Effector memory CD4-positive, alpha-beta T cell (primary cell): ENCODE measurements around the gene ZDHHC11B.
"Not testable (repeated sequence)": the region's sequence is repeated elsewhere in the genome, so short reads cannot be mapped to it uniquely, and the experiment has no call there.

Experiments used
- DNase-seq, 3 donors: peaks; one replicate each; pipeline ENCODE4 v3.0.0-alpha.2; 2020
- H3K27ac ChIP-seq: 2 replicates; pipeline ENCODE4 v1.7.0; 2013; ENCODE audit warnings: mild to moderate bottlenecking, low read length, moderate library complexity; ENCODE audit not compliant: insufficient read depth, poor library complexity, severe bottlenecking
- H3K27me3 ChIP-seq: replicated peaks from 2 replicates; pipeline ENCODE4 v1.7.0; 2013; ENCODE audit warnings: mild to moderate bottlenecking, low read length; ENCODE audit not compliant: insufficient read depth, control insufficient read depth, poor library complexity, severe bottlenecking
- H3K36me3 ChIP-seq: 2 replicates; pipeline ENCODE4 v1.7.0; 2013; ENCODE audit warnings: mild to moderate bottlenecking, low read length, moderate library complexity; ENCODE audit not compliant: control insufficient read depth, insufficient read depth
- H3K4me1 ChIP-seq: 2 replicates; pipeline ENCODE4 v1.7.0; 2013; ENCODE audit warnings: low read length, mild to moderate bottlenecking; ENCODE audit not compliant: control insufficient read depth, insufficient read depth, poor library complexity, severe bottlenecking
- H3K4me3 ChIP-seq: 2 replicates; pipeline ENCODE4 v1.7.0; 2013; ENCODE audit warnings: low read length, low read depth, mild to moderate bottlenecking; ENCODE audit not compliant: insufficient read depth, poor library complexity, severe bottlenecking
- H3K9me3 ChIP-seq: 2 replicates; pipeline ENCODE4 v1.7.0; 2013; ENCODE audit warnings: mild to moderate bottlenecking, low read length, moderate library complexity; ENCODE audit not compliant: control insufficient read depth

The ZDHHC11B gene

GRCh38 chr5:680836-681235 is 103.7 kb downstream of the ZDHHC11B start:
- not testable (repeated sequence) for H3K27me3 ChIP-seq, H3K36me3 ChIP-seq, H3K9me3 ChIP-seq, H3K4me1 ChIP-seq, H3K4me3 ChIP-seq, H3K27ac ChIP-seq, DNase-seq

- H3K4me1 ChIP-seq, H3K9me3 ChIP-seq: not testable (repeated sequence)
These were observed 104.3 kb downstream of the ZDHHC11B start for GRCh38 chr5:680118-680795.

GRCh38 chr5:679166-679895 is 105.2 kb downstream of the ZDHHC11B start:
- not testable (repeated sequence) for H3K4me1 ChIP-seq, H3K27ac ChIP-seq, DNase-seq, H3K27me3 ChIP-seq, H3K9me3 ChIP-seq, H3K4me3 ChIP-seq, H3K36me3 ChIP-seq

More at GRCh38 chr5:680118-680795, 104.3 kb downstream of the ZDHHC11B start:
- H3K36me3 ChIP-seq, H3K4me3 ChIP-seq, H3K27me3 ChIP-seq, DNase-seq, H3K27ac ChIP-seq: not testable (repeated sequence)

GRCh38 chr5:678521-678920 is 106.0 kb downstream of the ZDHHC11B start:
- H3K4me1 ChIP-seq, H3K27me3 ChIP-seq: not testable (repeated sequence)

DNA sequence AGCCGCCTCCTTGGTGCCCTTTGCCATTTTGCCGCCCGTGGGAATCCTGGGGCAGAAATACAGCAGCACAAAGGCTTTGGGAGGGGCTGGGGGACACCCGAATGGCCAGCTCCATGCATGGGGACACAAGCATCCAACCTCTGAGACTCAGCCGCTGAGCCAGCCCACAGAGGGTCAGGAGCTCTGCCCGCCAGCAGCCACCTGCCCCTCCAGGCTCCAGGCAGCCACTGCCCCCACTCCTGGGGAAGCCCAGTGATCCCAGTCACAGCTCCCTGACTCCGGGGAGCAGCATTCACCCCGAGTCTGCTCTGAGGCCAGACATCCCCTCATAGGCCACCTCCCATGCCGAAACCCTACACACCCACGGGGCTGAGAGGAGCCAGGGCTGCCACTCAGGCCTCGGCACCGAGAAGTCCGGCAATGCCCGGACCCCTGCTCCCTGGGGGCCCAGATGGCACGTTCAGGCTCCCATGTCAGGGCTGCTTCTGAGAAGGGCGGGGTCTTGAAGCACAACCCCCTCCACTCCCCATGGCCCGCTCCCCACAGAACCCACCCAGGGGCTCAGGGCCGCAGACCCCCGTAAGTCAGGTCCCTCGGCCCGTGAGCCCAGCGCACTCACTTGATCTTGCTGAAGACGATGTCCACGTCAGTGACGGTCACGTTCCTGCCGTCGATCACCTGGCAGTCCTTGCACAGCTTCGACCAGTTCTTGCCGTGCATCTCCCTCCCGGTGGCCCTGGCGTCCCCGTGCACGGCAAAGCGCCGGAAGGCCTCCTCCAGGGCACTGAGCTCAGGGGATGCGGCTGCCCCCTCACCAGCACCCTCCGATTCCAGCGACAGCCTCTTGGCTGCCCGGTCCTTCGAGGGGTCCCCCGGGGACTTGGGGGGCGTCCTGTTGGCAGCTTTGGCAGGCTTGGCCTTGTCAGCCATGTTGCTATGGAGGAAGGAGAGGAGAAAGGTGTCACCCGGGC is 107.1 kb downstream of the ZDHHC11B start:
- Histone ChIP-seq H3K36me3 (no peaks in the 10 kb centered on the region), H3K27me3 (no peaks in the 10 kb centered on the region), H3K4me1 (peaks cover 11% of the 10 kb centered on the region), H3K4me3 (no peak overlapping the region), H3K9me3 (no peaks in the 10 kb centered on the region), H3K27ac (no peak overlapping the region)
- no peak for DNase-seq

More at GRCh38 chr5:678521-678920, 106.0 kb downstream of the ZDHHC11B start:
- not testable (repeated sequence) for H3K4me3 ChIP-seq, H3K36me3 ChIP-seq, H3K9me3 ChIP-seq, DNase-seq, H3K27ac ChIP-seq

GRCh38 chr5:676699-677076 is 107.8 kb downstream of the ZDHHC11B start:
- Histone ChIP-seq H3K4me1 (peaks cover 18% of the 10 kb centered on the region), H3K36me3 (no peaks in the 10 kb centered on the region), H3K4me3 (no peak overlapping the region), H3K27ac (no peak overlapping the region), H3K27me3 (no peaks in the 10 kb centered on the region), H3K9me3 (no peaks in the 10 kb centered on the region)
- no peak for DNase-seq

DNA sequence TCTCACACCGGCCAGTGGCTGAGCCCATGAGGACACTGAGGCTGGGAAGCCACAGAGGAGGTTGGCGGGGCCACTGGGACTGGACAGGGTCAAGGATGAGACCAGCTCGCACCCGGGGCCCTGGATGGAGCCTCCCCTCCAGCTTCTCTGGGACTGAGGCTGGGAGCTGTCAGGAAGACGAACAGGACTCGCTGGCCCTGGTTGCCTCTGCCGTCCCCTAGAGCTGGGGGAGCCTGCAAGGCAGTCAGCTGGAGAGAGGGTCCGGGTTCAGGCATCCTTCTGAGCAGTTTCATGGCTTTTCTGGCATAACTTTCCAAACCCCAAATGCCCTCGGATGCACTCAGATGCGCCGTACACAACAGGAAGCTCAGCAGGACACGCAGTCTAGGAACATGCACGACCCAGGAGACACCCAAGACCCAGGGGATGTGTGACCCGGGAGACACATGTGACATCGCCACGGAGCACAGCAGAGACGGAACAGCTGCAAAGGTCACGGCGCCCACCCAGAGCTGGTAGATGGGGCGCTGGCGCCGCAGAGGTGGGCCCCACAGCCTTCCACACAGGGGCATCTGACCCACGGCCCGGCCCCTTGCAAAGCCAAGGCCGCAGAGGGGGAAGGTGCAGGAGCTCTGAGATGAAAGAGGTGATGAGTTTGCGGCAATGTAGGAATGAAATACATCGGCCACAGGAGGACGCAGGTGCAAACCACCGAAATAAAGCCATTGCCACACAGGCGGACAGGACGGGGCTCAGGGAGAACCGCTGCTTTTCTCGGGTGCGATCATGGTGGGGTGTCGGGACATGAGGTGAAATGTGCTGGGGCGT is 108.4 kb downstream of the ZDHHC11B start:
- H3K36me3 ChIP-seq: no peaks in the 10 kb centered on the region
- H3K27ac ChIP-seq: no peak overlapping the region
- no peaks in the 10 kb centered on the region for H3K9me3 ChIP-seq
- H3K4me3 ChIP-seq: no peak overlapping the region
- no peak for DNase-seq
- peaks cover 22% of the 10 kb centered on the region for H3K4me1 ChIP-seq
- H3K27me3 ChIP-seq: no peaks in the 10 kb centered on the region

DNA sequence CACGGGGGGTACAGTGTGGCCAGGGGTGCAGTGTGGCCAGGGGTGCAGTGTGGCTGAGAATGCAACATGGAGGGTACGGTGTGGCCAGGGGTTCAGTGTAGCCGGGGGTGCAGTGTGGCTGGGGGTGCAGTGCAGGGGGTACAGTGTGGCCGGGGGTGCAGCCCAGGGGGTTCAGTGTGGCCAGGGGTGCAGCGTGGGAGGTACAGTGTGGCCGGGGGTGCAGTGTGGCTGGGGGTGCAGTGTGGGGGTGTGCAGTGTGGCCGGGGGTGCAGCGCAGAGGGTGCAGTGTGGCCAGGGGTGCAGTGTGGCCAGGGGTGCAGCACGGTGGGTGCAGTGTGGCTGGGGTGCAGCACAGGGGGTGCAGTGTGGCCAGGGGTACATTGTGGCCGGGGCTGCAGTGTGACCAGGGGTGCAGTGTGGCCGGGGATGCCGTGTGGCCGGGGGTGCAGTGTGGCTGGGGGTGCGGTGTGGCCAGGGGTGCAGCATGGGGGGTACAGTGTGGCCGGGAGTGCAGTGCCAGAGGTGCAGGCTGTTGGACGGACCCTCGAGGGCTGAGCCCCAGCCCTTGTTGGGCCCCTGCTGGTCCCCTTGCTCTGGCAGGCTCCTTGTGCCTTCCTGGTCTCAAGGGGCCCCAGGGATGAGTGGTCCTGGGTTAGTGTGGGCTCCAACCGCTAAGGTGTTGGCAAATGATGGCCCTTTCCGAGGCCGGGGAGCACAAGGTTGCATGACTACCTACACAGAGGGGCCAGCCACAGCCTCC is 109.2 kb downstream of the ZDHHC11B start:
- Histone ChIP-seq H3K4me1 (peaks cover 22% of the 10 kb centered on the region), H3K9me3 (no peaks in the 10 kb centered on the region), H3K27me3 (no peaks in the 10 kb centered on the region), H3K4me3 (no peak overlapping the region), H3K36me3 (no peaks in the 10 kb centered on the region), H3K27ac (no peak overlapping the region)
- DNase-seq: no peak

DNA sequence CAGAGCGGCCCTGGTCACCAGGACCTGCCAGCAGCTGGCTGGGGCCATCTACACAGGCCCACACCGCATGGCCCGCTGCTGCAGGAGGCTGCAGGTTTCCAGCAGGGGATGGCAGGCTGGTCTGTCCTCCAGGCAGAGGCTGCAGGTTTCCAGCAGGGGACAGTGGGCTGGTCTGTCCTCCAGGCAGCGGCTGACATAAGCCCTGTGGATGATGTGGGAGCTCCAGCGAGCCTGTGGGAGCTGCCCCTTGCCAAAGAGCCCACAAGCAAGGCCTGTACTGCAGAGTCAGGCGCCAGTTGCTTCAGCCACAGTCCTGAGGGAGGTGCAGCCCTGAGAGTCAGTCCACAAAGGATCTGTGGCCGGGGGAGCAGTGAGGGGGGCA is 109.9 kb downstream of the ZDHHC11B start:
- Histone ChIP-seq H3K36me3 (no peaks in the 10 kb centered on the region), H3K27ac (no peak overlapping the region), H3K27me3 (no peaks in the 10 kb centered on the region), H3K9me3 (no peaks in the 10 kb centered on the region), H3K4me1 (peaks cover 22% of the 10 kb centered on the region), H3K4me3 (no peak overlapping the region)
- no peak for DNase-seq
